ENCODE results near the gene C1orf232. TPM values are rescaled to one million over a fixed set of nuclear protein-coding genes. Genes with fewer than 3 reads are reported as not detected.

C1orf232 gene
- total RNA-seq = not detected

DNA sequence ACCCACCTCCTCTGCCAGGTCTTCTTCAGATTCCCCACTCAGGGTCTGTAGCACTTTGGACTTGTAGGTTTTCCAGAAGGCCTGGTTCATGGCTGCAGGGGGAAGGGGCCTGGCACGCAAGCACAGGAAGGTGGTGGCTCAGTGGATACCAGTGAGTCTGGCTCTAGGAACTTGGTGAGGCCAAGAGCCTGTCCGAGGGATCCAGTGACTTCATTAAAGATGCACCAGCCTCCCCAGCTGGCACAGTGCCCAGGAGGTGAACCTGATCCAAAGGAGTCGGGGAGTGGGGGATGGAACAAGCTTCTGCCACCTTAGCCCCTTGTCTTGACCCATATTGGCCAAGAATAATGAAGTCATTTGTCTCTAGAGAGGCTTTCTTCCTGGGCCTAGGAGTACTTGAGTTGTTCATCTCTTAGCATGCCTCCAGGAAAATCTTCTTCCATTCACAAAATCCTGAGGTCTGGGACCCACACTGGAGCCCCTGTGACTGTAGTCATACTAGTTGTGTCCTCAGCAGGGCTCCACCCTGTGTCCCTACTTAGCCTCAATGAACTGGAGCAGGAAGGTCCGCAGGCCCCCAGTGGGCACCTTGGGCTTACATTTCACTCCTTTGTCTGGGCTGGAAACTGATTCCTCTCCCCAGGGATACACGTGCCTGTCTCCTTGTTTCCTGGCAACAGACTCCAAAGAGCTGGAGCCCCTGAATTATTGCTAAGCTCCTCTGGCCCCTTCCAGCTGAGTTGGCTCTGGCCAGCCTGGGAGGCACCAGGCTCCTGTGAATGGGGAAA lies at the start of gene C1orf232:
Gene C1orf232 (minus strand): TSS at position 554 of the 788 bp plus-strand sequence. CDS start 464 bp downstream, at position 90.
- H3K36me3 Mint-ChIP-seq (ENCODE audit: low read depth) = no peaks in the 10 kb centered on the region
- DNase-seq = no peak
- no peaks in the 10 kb centered on the region for H3K9me3 Mint-ChIP-seq
- peaks cover 9% of the 10 kb centered on the region for H3K27me3 Mint-ChIP-seq
- peak within 1 kb of the TSS; percentile 70 for H3K27ac Mint-ChIP-seq
- peak within 1 kb of the TSS; percentile 83 for H3K4me3 Mint-ChIP-seq
- POLR2A ChIA-PET = interaction anchor here (4.6 kb wide), 1 partner anchor 66 kb away, joined by 46 read pairs; the partner anchor contains the start of gene CEP85
- CTCF ChIA-PET = interaction anchor here (1.3 to 2.8 kb wide), 8 partner anchors 26 to 249 kb away, joined by 3 to 114 read pairs (median 10); partner anchors contain the start of genes CEP85 and SH3BGRL3
- H3K4me1 Mint-ChIP-seq = peaks cover 38% of the 10 kb centered on the region

DNA sequence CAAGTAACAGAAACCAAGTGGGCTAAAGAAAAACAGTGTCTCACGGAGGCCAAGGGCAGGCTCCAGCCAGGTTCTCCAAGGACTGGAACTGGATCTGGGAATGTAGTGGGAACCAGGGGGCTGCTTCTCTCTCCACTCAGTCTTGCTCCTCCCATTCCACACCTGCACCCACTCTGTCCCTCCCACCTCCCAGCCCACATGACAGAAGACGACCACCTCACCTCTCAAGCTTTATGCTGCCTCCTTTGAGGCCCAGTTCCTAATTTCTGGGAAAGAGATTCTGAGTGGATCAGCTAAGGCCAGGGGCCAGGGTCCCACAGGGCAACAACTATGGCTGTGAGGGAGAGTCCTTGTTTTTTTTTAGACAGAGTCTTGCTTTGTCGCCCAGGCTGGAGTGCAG lies 46.5 kb upstream of the C1orf232 start:
- no peak overlapping the region for H3K27ac Mint-ChIP-seq
- ChIA-PET CTCF (no interaction called here), POLR2A (no interaction called here)
- DNase-seq = no peak
- H3K36me3 Mint-ChIP-seq (ENCODE audit: low read depth) = no peaks in the 10 kb centered on the region
- H3K4me1 Mint-ChIP-seq = no peaks in the 10 kb centered on the region
- peaks cover 9% of the 10 kb centered on the region for H3K27me3 Mint-ChIP-seq
- no peak overlapping the region for H3K4me3 Mint-ChIP-seq
- no peaks in the 10 kb centered on the region for H3K9me3 Mint-ChIP-seq

DNA sequence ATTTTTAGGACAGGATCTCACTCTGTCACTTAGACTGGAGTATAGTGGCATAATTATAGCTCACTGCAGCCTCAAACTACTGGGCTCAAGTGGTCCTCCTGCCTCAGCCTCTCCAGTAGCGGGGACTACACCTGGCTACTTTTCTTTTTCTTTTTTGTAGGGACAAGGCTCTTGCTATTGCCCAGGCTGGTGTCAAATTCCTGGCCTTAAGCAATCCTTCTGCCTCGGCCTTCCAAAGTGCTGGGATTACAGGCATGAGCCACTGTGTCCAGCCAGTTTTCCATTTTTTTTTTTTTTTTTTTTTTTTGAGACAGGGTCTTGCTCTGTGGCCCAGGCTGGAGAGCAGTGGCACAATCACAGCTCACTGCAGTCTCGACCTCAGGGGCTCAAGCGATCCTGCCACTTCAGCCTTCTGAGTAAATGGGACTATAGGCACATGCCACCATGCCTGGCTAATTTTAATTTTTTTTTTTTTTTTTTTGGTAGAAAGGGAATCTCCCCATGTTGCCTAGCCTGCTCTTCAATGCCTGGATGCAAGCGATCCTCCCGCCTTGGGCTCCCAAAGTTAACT lies 44.7 kb upstream of the C1orf232 start:
- ChIA-PET POLR2A (interaction anchor here (1.2 kb wide), 1 partner anchor 21 kb away, joined by 3 read pairs; no protein-coding TSS in a partner anchor), CTCF (interaction anchor here (0.7 to 3.1 kb wide), 5 partner anchors 9 to 1456 kb away, joined by 4 to 9 read pairs (median 7); partner anchors contain the start of genes CEP85 and ZNF593)
- H3K36me3 Mint-ChIP-seq (ENCODE audit: low read depth) = no peaks in the 10 kb centered on the region

DNA sequence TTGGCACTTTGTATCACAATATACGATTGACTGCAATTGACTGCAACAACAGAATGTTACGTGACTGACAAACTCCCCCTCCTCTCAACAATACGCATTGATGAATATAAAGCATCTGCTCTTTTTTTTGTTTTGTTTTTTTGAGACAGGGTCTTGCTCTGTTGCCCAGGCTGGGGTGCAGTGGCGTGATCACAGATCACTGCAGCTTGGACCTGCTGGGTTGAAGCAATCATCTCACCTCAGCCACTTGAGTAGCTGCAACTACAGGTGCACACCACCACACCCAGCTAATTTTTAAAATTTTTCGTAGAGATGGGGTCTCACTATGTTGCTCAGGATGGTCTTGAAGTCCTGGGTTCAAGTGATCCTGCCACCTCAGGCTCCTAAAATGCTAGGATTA lies 44.0 kb upstream of the C1orf232 start:
- no peak overlapping the region for H3K27ac Mint-ChIP-seq
- ChIA-PET CTCF (interaction anchor here (1.4 to 3.1 kb wide), 4 partner anchors 8 to 204 kb away, joined by 5 to 9 read pairs (median 8); partner anchors contain the start of genes CEP85 and ZNF593), POLR2A (interaction anchor here (1.2 kb wide), 1 partner anchor 22 kb away, joined by 3 read pairs; no protein-coding TSS in a partner anchor)
- no peak for DNase-seq
- no peaks in the 10 kb centered on the region for H3K9me3 Mint-ChIP-seq
- H3K4me3 Mint-ChIP-seq = no peak overlapping the region
- H3K4me1 Mint-ChIP-seq = no peaks in the 10 kb centered on the region
- H3K36me3 Mint-ChIP-seq (ENCODE audit: low read depth) = no peaks in the 10 kb centered on the region
- H3K27me3 Mint-ChIP-seq = peaks cover 14% of the 10 kb centered on the region

More for the DNA sequence above, 44.7 kb upstream of the C1orf232 start:
- Mint-ChIP-seq H3K27ac (no peak overlapping the region), H3K4me1 (no peaks in the 10 kb centered on the region), H3K9me3 (no peaks in the 10 kb centered on the region), H3K27me3 (peaks cover 14% of the 10 kb centered on the region), H3K4me3 (no peak overlapping the region)
- DNase-seq = no peak

DNA sequence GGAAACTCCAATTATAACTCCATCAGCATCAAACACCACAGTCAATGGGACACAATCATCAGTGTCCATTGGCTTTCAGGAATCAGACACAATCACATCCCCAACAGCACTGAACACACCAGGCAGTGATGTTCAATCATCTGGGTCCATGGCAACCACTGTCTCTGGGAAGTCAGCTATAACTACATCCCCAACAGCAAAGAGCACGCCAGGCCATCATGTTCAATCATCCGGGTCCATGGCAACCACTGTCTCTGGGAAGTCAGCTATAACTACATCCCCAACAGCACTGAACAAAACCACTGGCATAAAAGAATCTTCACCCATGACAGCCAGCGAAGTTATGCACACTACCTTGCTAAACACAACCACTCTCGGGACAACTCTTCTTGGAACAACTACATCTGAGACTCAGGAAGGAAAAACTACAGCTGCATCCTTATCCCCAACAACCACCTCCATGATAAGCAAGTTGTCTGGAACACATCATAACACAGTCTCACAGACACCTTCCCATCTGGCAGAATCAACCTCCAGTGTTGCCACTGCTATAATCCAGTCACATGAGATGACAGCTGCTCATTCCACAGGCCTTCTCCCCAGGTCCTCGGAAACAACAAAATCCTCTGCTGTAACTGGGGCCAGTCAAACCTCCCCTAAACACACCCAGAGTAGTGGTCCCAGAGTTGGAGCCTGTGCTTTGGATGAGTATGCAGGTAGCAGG lies 41.5 kb upstream of the C1orf232 start:
- H3K27ac Mint-ChIP-seq = no peak overlapping the region
- ChIA-PET POLR2A (no interaction called here), CTCF (interaction anchor here (1.0 to 3.1 kb wide), 5 partner anchors 21 to 207 kb away, joined by 3 to 14 read pairs (median 3); partner anchors contain the start of genes CATSPER4 and CEP85)
- no peak overlapping the region for H3K4me3 Mint-ChIP-seq
- H3K4me1 Mint-ChIP-seq = no peaks in the 10 kb centered on the region
- no peaks in the 10 kb centered on the region for H3K9me3 Mint-ChIP-seq
- no peaks in the 10 kb centered on the region for H3K36me3 Mint-ChIP-seq (ENCODE audit: low read depth)
- H3K27me3 Mint-ChIP-seq = peaks cover 11% of the 10 kb centered on the region
- no peak for DNase-seq

DNA sequence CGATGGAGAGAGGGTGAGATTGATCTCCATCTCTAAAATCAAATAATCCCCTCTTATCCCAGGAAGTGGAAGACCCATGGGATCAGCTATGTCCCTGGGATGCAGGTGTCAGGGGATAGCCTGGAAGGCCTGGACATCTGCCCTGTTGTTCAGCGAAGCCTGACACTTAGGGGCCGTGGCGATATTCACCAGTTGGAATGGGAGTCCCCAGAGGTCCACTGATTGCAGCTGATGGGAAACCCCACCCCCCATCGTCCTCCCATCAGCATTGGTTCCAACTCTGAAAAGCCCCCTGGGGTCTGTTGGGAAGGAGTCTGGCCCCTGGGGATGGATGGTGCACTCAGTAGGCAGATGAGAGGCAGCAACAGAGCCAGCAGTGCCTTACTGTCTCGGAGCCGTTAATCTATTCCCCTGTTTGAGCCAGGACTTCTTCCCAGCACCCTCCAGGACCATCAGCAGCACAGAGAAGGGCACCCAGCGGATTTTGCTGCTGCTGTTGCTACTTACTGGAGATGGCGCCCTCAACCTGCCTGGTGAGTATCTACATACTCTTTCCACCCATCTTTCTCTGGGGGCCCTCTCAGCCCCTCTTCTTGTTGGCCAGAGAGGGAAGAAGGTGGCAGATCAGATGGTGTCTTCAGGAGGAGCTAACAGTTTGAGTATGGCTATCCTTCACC lies 35.0 kb upstream of the C1orf232 start:
- H3K27me3 Mint-ChIP-seq = no peaks in the 10 kb centered on the region
- H3K36me3 Mint-ChIP-seq (ENCODE audit: low read depth) = no peaks in the 10 kb centered on the region
- ChIA-PET CTCF (interaction anchor here (0.9 to 6.1 kb wide), 6 partner anchors 9 to 188 kb away, joined by 3 to 42 read pairs (median 4); partner anchors contain the start of genes CEP85 and ZNF593), POLR2A (interaction anchor here (2.0 to 3.8 kb wide), 3 partner anchors 11 to 72 kb away, joined by 5 to 44 read pairs (median 6); partner anchors contain the start of gene CEP85)
- no peaks in the 10 kb centered on the region for H3K9me3 Mint-ChIP-seq
- peaks cover 41% of the 10 kb centered on the region for H3K4me1 Mint-ChIP-seq
- H3K4me3 Mint-ChIP-seq = no peak overlapping the region
- DNase-seq = no peak
- H3K27ac Mint-ChIP-seq = no peak overlapping the region

DNA sequence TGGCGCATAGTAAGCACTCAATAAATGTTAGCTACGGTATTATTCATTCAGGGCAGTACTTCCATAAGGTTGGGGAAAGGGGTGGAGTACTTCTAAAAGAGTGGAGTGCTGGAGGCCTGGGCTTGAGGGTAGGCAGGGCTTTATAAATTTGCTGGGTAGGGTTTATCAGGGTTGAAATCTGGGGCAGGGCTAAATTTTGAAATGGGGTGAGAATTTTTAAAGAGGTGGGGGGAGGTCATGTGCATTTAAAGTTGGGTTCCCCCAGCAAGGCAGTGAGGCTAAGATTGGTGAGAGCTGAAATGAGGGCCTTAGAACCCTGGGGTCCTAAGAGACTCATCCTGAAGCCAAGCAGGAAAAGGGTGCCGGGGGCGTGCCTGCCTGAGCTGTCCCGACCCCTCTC lies 31.6 kb upstream of the C1orf232 start:
- peak overlapping the region; percentile 62 for H3K27ac Mint-ChIP-seq
- no peak for DNase-seq
- H3K4me1 Mint-ChIP-seq = peaks cover 41% of the 10 kb centered on the region
- no peak overlapping the region for H3K4me3 Mint-ChIP-seq
- ChIA-PET CTCF (interaction anchor here (1.1 to 1.4 kb wide), 2 partner anchors 31 to 34 kb away, joined by 3 to 6 read pairs; partner anchors contain the start of genes CEP85 and ZNF593), POLR2A (interaction anchor here (0.7 to 3.8 kb wide), 3 partner anchors 14 to 78 kb away, joined by 3 to 44 read pairs (median 5); partner anchors contain the start of gene CEP85)
- peaks cover 5% of the 10 kb centered on the region for H3K27me3 Mint-ChIP-seq
- H3K9me3 Mint-ChIP-seq = no peaks in the 10 kb centered on the region
- no peaks in the 10 kb centered on the region for H3K36me3 Mint-ChIP-seq (ENCODE audit: low read depth)

DNA sequence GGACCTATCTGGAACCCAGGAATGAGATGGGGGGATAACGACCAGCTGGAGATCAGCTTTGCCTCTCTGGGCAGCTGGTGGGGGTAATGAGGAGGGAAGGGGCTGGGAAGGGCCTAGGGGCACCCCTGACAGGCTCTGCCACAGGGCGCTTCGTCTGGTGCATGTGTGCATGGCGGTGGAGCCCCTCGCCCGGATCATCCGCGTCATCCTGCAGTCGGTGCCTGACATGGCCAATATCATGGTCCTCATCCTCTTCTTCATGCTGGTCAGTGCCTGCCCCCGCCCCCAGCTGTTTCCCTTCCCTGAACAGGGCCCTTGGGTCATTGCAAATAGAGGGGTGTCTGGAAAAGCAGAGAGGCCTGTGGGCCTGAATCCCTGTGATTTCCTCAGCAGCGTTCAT lies 29.1 kb upstream of the C1orf232 start:
- POLR2A ChIA-PET = no interaction called here
- no peaks in the 10 kb centered on the region for H3K9me3 Mint-ChIP-seq
- CTCF ChIA-PET = interaction anchor here (0.6 to 1.1 kb wide), 2 partner anchors 26 to 36 kb away, joined by 3 to 5 read pairs; partner anchors contain the start of genes CEP85 and ZNF593OS
- H3K27me3 Mint-ChIP-seq = peaks cover 12% of the 10 kb centered on the region
- no peak overlapping the region for H3K4me3 Mint-ChIP-seq
- H3K4me1 Mint-ChIP-seq = peaks cover 41% of the 10 kb centered on the region
- no peak overlapping the region for H3K27ac Mint-ChIP-seq
- DNase-seq = no peak
- H3K36me3 Mint-ChIP-seq (ENCODE audit: low read depth) = no peaks in the 10 kb centered on the region

DNA sequence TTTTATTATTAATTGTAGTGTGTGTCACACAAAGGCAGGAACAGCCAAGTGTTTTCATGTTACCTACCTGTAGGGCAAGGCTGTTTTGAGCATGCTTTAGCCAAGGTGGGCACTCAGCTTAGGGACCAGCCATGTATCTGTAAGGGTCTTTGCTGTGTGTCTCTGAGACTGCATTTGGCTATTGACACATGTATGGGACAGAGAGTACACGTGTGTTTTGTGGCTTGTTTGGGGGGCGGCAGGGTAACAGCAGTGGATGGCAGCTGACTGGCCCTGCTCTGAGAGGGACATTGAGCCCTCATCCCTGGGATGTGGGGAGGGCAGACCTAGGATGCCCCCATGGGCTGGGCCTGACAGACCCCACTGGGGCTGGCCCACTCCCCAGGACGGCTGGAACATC lies 28.5 kb upstream of the C1orf232 start:
- Mint-ChIP-seq H3K4me3 (no peak overlapping the region), H3K27ac (no peak overlapping the region), H3K27me3 (peaks cover 12% of the 10 kb centered on the region), H3K36me3 (ENCODE audit: low read depth) (no peaks in the 10 kb centered on the region), H3K9me3 (no peaks in the 10 kb centered on the region), H3K4me1 (peaks cover 36% of the 10 kb centered on the region)
- no peak for DNase-seq
- CTCF ChIA-PET = interaction anchor here (0.6 to 1.1 kb wide), 2 partner anchors 26 to 37 kb away, joined by 3 to 5 read pairs; partner anchors contain the start of genes CEP85 and ZNF593OS
- POLR2A ChIA-PET = no interaction called here

DNA sequence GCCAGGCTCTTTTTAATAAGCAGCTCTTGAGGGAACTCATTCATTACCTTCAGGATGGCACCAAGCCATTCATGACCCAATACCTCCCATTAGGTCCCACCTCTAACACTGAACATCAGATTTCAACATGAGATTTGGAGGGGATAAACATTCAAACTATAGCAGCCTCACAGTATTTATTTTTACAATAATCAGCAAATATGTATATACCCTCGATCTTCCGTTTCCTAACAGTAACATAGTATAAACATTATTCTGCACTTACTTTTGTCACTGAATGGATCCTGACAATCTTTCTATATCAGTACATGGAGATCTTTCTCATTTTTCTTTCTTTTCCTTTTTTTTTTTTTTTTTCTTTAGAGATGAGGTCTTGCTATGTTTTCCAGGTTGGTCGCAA lies 27.0 kb upstream of the C1orf232 start:
- H3K27ac Mint-ChIP-seq = no peak overlapping the region
- H3K27me3 Mint-ChIP-seq = peaks cover 14% of the 10 kb centered on the region
- no peak overlapping the region for H3K4me3 Mint-ChIP-seq
- CTCF ChIA-PET = interaction anchor here (0.7 to 1.4 kb wide), 3 partner anchors 26 to 222 kb away, joined by 3 to 5 read pairs (median 5); partner anchors contain the start of genes CEP85 and ZNF593
- no peaks in the 10 kb centered on the region for H3K36me3 Mint-ChIP-seq (ENCODE audit: low read depth)
- no peak for DNase-seq
- no peaks in the 10 kb centered on the region for H3K9me3 Mint-ChIP-seq
- POLR2A ChIA-PET = no interaction called here
- peaks cover 32% of the 10 kb centered on the region for H3K4me1 Mint-ChIP-seq

DNA sequence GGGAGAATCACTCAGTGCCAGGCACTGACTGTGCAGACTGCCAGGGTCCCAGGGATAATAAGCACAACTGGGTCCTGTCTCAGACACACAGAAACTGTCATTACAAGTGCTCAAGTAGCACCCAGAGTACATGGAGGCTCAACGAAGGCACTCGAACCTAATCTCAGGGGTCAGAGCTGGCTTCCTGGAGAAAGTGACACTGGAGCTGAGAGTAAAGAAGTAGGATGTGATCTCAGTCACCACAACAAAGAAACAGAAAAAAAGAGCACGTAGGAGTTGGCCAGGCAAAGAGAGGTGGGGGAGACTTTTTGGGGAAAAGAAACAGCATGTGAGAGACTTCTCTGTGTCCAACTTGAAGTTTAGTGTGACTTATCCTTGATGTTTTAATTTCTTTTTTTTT lies 23.0 kb upstream of the C1orf232 start:
- no peak overlapping the region for H3K4me3 Mint-ChIP-seq
- ChIA-PET POLR2A (interaction anchor here (1.3 kb wide), 1 partner anchor 17 kb away, joined by 3 read pairs; no protein-coding TSS in a partner anchor), CTCF (interaction anchor here (0.7 to 1.4 kb wide), 3 partner anchors 22 to 135 kb away, joined by 3 to 5 read pairs (median 3); partner anchors contain the start of genes CEP85 and ZNF593)
- H3K9me3 Mint-ChIP-seq = no peaks in the 10 kb centered on the region
- H3K27ac Mint-ChIP-seq = no peak overlapping the region
- H3K4me1 Mint-ChIP-seq = peaks cover 21% of the 10 kb centered on the region
- H3K36me3 Mint-ChIP-seq (ENCODE audit: low read depth) = no peaks in the 10 kb centered on the region
- peaks cover 14% of the 10 kb centered on the region for H3K27me3 Mint-ChIP-seq
- peak; percentile 34 for DNase-seq
